OCI-LY1 (cell line): ENCODE data around the gene MED15.

ENCODE experiments used
- CTCF ChIP-seq: fragments of 200-600 bp; sonication (generic), shearing (Covaris generic); IDR thresholded peaks from 2 replicates; pipeline ENCODE4 v1.5.1; 2017; ENCODE audit warnings: mild to moderate bottlenecking, antibody characterized with exemption, low read length, moderate library complexity, mixed read lengths
- EZH2 ChIP-seq: fragments of 200-600 bp; sonication (generic), shearing (Covaris generic); IDR thresholded peaks from 2 replicates; pipeline ENCODE4 v1.8.0; 2017; ENCODE audit warnings: borderline replicate concordance, mixed run types, mild to moderate bottlenecking, antibody characterized with exemption, low read length, moderate library complexity, mixed read lengths

- no peak for TF ChIP-seq EZH2
- no peak for TF ChIP-seq CTCF
These were observed 7.6 kb upstream of the MED15 start for GRCh38 chr22:20499769-20500168.
